ENCODE data around the gene GAA.

Gene GAA

GRCh38 chr17:80104321-80104955 is 3.1 kb downstream of the GAA start:
- DNase-seq (ENCODE audit: low spot score) = no peak

DNA sequence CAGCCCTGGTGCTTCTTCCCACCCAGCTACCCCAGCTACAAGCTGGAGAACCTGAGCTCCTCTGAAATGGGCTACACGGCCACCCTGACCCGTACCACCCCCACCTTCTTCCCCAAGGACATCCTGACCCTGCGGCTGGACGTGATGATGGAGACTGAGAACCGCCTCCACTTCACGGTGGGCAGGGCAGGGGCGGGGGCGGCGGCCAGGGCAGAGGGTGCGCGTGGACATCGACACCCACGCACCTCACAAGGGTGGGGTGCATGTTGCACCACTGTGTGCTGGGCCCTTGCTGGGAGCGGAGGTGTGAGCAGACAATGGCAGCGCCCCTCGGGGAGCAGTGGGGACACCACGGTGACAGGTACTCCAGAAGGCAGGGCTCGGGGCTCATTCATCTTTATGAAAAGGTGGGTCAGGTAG is 3.6 kb downstream of the GAA start:
- DNase-seq (ENCODE audit: low spot score) = no peak

GRCh38 chr17:80105762-80106161 is 4.4 kb downstream of the GAA start:
- no peak for DNase-seq (ENCODE audit: low spot score)

- DNase-seq (ENCODE audit: low spot score) = no peak
Measured at GRCh38 chr17:80106176-80106575, 4.8 kb downstream of the GAA start.

DNA sequence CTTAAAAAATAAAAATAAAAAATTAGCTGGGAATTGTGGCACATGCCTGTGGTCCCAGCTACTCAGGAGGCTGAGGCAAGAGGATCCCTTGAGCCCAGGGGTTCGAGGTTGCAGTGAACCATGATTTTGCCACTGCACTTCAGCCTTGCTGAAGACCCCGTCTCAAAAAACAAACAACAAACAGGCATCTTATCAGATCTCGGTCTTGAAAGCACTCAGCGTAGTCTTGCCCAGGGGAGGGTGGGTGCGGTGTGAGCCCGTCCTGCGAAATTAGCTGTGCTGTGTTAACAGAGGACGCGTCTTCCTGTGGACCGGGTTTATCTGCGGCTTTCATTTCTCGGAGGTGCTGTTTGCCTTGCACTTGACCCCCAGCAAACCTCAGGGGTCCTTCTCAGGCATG is 5.4 kb downstream of the GAA start:
- no peak for DNase-seq (ENCODE audit: low spot score)

- no peak for DNase-seq (ENCODE audit: low spot score)
Measured at GRCh38 chr17:80107231-80108021, 6.0 kb downstream of the GAA start.

GRCh38 chr17:80108036-80108971 is 6.9 kb downstream of the GAA start:
- DNase-seq (ENCODE audit: low spot score) = no peak

DNA sequence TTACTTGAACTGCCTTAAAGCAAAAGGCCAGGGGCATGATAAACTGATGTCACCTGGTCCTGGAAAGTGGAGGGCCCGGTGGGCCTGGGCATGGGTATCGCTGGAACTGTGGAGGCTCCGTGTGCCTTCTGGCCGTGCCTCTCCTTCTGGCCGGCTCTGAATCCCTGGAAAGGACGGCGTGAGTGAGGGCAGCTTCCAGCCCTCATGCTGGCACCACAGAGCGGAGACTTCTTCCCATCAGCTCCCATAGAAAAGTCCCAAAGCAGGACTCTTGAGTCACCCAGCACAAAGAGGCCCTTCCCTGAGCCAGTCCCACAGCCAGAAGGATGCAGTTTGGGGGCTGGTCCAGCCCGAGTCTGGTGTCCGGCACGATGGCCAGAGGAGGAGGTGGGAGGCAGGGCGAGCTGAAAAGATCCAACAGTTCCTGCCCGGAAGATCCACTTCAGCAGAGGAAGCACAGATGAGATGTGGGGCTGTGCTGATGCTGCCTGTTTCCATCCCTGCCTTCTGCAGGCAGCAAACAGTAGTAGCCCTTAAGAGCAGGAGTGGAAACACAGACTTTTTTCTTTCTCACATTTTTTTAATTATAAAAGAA is 7.8 kb downstream of the GAA start:
- no peak for DNase-seq (ENCODE audit: low spot score)

GRCh38 chr17:80109713-80110446 is 8.5 kb downstream of the GAA start:
- DNase-seq (ENCODE audit: low spot score) = no peak

DNA sequence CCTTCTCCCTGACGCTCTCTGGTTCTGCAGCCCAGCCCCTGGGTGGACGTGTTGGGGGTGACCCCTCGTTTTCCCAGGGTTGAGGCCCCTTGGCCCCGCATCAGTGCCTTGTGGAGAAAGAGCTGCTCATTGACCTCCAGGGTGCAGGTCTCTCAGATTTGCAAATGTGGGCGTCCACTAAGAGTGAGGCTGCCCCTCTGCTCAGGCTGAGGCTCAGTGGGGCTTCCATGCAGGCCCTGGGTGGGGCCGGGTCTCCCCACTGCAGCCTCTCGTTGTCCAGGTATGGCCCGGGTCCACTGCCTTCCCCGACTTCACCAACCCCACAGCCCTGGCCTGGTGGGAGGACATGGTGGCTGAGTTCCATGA is 9.0 kb downstream of the GAA start:
- no peak for DNase-seq (ENCODE audit: low spot score)

- DNase-seq (ENCODE audit: low spot score) = no peak
Measured at GRCh38 chr17:80110927-80111701, 9.7 kb downstream of the GAA start.

DNA sequence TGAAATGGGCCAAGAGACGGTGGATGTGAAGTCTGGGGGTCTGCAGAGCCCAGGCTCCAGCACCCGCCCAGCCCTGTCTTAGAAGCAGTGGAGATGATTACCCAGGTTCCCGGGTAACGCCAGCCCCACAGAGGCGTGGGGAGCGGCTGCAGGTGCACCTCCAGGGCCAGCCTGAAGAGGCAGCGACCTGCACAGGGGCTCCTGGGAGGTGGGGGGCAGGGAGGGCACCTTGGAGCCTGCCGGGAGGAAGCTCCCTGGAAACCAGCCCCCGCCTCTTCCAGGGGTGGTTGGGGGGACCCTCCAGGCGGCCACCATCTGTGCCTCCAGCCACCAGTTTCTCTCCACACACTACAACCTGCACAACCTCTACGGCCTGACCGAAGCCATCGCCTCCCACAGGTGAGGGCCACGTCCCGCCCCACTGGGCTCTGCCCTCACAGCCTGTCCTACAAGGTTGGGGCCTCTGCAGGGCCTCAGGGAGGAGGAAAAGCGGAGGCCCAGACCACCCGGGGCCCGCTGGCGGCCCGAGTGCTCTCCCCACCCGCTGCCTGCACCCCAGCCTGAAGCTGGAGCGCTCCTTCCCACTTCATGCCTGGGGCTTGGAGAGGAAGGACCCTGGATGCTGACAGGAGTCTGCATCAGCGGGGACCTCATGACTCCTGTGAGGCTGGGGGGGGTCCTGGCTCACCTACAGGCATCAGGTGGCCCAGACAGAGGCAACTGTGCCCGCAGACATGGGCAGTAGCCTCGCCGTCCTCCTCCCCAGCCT is 10.5 kb downstream of the GAA start:
- DNase-seq (ENCODE audit: low spot score) = no peak

DNA sequence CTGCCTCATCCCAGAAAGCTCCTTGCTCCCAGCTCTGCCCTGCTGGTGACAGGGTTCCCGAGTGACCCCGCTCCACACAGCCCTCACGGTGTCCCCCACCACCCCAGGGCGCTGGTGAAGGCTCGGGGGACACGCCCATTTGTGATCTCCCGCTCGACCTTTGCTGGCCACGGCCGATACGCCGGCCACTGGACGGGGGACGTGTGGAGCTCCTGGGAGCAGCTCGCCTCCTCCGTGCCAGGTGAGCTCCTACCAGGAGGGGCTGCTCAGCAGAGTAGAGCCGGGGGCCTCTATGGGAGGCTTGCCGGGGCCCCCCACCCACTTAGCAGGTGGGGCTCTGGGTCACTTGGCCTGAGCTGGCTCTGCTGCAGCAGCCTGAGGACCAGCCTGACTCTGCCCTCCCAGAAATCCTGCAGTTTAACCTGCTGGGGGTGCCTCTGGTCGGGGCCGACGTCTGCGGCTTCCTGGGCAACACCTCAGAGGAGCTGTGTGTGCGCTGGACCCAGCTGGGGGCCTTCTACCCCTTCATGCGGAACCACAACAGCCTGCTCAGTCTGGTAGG is 11.2 kb downstream of the GAA start:
- no peak for DNase-seq (ENCODE audit: low spot score)

- DNase-seq (ENCODE audit: low spot score) = no peak
Measured at GRCh38 chr17:80113033-80113484, 11.7 kb downstream of the GAA start.

DNA sequence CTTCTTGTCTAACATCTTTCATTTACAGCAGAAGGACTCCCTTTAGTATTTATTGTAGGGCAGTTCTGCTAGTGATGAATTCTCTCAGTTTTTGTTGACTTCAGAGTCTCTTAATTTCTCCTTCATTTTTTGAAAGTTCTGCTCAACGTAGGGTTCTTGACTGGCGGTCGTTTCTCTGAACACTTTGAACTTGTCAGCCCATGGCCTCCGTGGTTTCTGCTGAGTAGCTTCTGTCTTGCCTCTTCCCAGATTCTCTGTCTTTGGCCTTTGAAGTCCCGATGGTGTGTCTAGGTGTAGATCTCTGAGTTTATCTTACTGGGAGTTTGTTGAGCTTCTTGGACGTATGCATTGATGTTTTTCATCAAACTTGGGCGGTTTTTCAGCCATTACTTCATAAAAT is 13.4 kb downstream of the GAA start:
- DNase-seq (ENCODE audit: low spot score) = no peak

DNA sequence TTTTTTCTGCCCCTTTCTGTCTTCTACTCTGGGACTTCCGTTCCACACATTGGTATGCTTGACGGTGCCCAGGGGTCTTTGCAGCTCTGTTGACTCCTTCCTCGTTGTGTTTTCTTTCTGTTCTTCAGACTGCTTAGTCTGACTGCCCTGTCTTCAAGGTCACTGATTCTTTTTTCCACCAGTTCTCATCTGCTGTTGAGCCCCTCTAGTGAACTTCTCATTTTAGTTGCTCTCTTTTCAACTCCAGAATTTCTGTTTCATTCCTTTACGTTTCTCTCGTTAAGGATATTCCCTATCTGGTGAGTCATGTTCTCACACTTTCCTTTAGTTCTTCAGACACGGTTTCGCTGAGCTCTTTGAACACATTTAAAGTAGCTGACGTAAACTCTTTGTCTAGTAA is 13.8 kb downstream of the GAA start:
- DNase-seq (ENCODE audit: low spot score) = no peak

DNA sequence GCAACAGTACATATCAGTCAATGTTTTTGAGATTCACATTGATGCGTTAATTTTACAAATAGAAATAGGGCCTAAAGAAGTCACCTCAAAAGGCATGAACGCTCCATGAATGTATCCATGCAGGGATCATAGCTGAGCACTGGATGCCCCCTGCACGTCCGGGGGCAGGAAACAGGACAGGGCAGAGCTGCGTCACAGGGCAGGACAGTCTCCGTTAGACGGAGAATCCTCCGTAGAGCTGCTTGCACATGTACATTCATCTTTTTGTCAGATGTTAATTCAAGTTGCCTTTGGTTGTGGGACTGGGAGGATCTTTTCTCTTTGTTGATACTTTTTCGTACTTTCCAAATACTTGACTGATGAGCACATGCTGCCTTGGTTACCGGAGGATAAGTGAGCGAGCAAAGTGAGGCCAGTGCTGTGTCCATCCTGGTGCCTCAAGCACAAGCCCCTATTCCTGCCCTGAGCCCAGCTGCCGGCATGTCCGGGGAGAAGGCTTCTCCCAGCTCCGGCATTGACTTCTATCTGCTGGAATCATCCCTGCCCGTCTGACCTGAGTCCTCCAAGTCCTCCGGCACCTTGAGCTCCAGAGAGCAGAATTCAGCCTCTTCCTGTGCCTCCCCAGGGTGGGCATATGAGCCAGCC is 15.0 kb downstream of the GAA start:
- no peak for DNase-seq (ENCODE audit: low spot score)

- no peak for DNase-seq (ENCODE audit: low spot score)
Measured at GRCh38 chr17:80116921-80117380, 15.6 kb downstream of the GAA start.
